GM12892 (cell line): Measurements from ENCODE around the gene CTNNB1.

Source experiments
- POLR2A ChIP-seq: IDR thresholded peaks from 2 replicates; pipeline ENCODE4 v1.6.1; 2011; ENCODE audit warnings: low read depth, low read length, control low read depth
- POLR2AphosphoS5 ChIP-seq: IDR thresholded peaks from 2 replicates; pipeline ENCODE4 v1.6.1; 2011; ENCODE audit warnings: low read depth, low read length, control low read depth
- TAF1 ChIP-seq: IDR thresholded peaks from 2 replicates; pipeline ENCODE4 v1.6.1; 2011; ENCODE audit warnings: low read depth, mild to moderate bottlenecking, control low read depth, low read length, borderline replicate concordance

DNA sequence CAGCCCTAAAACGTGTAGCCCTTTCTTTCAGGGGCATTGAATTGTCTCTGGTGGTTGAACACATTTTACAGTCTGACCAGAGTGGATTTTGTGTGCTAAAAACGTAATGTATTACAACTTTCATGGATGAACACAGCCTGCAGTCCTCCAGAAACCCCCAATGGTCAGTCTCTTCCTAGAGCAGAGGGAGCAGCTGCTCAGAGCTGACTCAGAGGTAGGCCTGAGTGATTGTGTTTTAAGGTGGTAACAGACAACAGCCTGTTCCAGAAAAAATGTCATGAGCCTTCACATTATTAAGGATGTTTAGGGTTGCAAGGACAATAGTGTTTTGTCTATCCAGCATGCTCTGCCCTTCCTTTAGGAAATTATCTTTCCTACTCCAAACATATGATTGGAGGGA lies 34.5 kb upstream of the CTNNB1 start:
- TF ChIP-seq POLR2AphosphoS5 (no peak), POLR2A (no peak), TAF1 (no peak)
